PFSK-1 (cell line): ENCODE results near the gene TMEM45A.

Experiments
- POLR2AphosphoS5 ChIP-seq: IDR thresholded peaks from 2 replicates; pipeline ENCODE4 v1.6.1; 2012; ENCODE audit warnings: low read depth, mild to moderate bottlenecking, control low read depth, low read length, moderate library complexity
- SIN3A ChIP-seq: IDR thresholded peaks from 2 replicates; pipeline ENCODE4 v1.6.1; 2012; ENCODE audit warnings: mild to moderate bottlenecking, low read length, moderate library complexity, borderline replicate concordance; ENCODE audit not compliant: insufficient read depth
- TAF1 ChIP-seq: IDR thresholded peaks from 2 replicates; pipeline ENCODE4 v1.6.1; 2012; ENCODE audit warnings: low read length, control low read depth, borderline replicate concordance; ENCODE audit not compliant: insufficient read depth

GRCh38 chr3:100471444-100471843 lies 21.0 kb upstream of the TMEM45A start:
- TF ChIP-seq POLR2AphosphoS5 (no peak), TAF1 (no peak), SIN3A (no peak)
